MM.1S (cell line): ENCODE data around the gene MEIOSIN.

Experiments
- EZH2phosphoT487 ChIP-seq: fragments of 300-600 bp; sonication (generic); IDR thresholded peaks from 2 replicates; pipeline ENCODE4 v1.6.1; 2018; ENCODE audit warnings: antibody characterized with exemption, low read length
- TF ChIP-seq, protein P1 (sequence below): fragments of 300-600 bp; sonication (generic); IDR thresholded peaks from 2 replicates; pipeline ENCODE4 v1.5.1; 2016; ENCODE audit warnings: antibody characterized with exemption, low read length, mixed read lengths

- TF ChIP-seq, protein P1, sequence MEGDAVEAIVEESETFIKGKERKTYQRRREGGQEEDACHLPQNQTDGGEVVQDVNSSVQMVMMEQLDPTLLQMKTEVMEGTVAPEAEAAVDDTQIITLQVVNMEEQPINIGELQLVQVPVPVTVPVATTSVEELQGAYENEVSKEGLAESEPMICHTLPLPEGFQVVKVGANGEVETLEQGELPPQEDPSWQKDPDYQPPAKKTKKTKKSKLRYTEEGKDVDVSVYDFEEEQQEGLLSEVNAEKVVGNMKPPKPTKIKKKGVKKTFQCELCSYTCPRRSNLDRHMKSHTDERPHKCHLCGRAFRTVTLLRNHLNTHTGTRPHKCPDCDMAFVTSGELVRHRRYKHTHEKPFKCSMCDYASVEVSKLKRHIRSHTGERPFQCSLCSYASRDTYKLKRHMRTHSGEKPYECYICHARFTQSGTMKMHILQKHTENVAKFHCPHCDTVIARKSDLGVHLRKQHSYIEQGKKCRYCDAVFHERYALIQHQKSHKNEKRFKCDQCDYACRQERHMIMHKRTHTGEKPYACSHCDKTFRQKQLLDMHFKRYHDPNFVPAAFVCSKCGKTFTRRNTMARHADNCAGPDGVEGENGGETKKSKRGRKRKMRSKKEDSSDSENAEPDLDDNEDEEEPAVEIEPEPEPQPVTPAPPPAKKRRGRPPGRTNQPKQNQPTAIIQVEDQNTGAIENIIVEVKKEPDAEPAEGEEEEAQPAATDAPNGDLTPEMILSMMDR, result no peak
- no peak for TF ChIP-seq EZH2phosphoT487
Observed at GRCh38 chr19:45717983-45718650, 15.1 kb upstream of the MEIOSIN start.
